Neural progenitor cell (in vitro differentiated cells): ENCODE measurements around the gene IL37.

ENCODE experiments used
- CTCF ChIP-seq: fragments of 200-600 bp; sonication (generic); IDR thresholded peaks from 2 replicates; pipeline ENCODE4 v1.5.1; 2017; ENCODE audit warnings: antibody characterized with exemption, mild to moderate bottlenecking
- EZH2 ChIP-seq: fragments of 200-600 bp; sonication (generic); IDR thresholded peaks from 2 replicates; pipeline ENCODE4 v1.6.1; 2017; ENCODE audit warnings: antibody characterized with exemption, mild to moderate bottlenecking, moderate library complexity
- EZH2phosphoT487 ChIP-seq: fragments of 200-600 bp; sonication (generic); IDR thresholded peaks from 2 replicates; pipeline ENCODE4 v1.6.1; 2017; ENCODE audit warnings: antibody characterized with exemption

GRCh38 chr2:112891385-112891831 is 19.6 kb upstream of the IL37 start:
- no peak for TF ChIP-seq CTCF
- no peak for TF ChIP-seq EZH2
- TF ChIP-seq EZH2phosphoT487, result no peak
